ENCODE results near the gene PTPRN2. TPM values are rescaled to one million over a fixed set of nuclear protein-coding genes. Genes with fewer than 3 reads are reported as not detected.

PTPRN2 gene
- total RNA-seq, 1 donor from 2014 or later: 1.8 TPM

DNA sequence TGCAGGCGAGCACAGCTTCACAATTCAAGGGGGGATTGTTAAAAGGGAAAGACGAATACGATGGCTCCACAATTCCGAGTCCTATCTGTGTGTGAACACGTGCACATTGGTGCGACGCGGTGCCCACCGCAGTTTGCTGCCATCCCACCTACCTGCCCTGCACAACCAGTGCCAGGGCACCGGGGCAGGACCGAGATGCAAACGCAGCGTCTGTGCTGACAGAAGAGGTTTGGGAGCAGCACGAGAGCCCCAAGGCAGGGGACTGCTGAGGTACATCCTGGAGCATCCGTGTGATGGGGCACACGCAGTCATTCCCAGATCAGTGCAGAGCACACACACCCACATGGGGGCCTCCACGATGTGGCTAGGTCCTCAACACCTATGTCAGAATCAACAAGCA lies 1029.6 kb downstream of the PTPRN2 start:
- intact Hi-C loops (cut with micrococcal nuclease): no loop called here
- no peak overlapping the region for H3K4me3 Mint-ChIP-seq
- ATAC-seq (ENCODE audit: low read depth): no peak

DNA sequence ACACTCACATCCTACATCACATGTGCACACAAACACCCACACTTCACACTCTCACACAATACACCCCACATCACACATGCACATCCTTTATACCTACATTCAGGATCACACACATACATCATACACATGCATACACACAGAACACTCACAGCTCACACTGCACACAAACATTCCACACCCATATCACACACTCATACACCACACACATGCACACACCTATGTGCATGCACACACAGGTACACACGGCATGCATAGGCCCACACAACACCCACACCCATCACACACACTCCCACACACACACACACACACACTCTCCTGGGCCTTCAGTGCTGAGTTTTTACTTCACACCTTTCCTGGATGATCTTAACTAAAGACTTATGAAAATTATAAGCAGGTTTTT lies 1030.4 kb downstream of the PTPRN2 start:
- H3K27ac Mint-ChIP-seq: no peak overlapping the region
- no peak overlapping the region for H3K4me3 Mint-ChIP-seq
- POLR2A ChIA-PET: no interaction called here
- H3K36me3 Mint-ChIP-seq (ENCODE audit: low read depth): peaks cover 2% of the 10 kb centered on the region
- CTCF ChIA-PET: no interaction called here
- no peak for ATAC-seq (ENCODE audit: low read depth)
- intact Hi-C loops (cut with micrococcal nuclease): no loop called here
- H3K27me3 Mint-ChIP-seq: no peaks in the 10 kb centered on the region
- TF ChIP-seq, protein P1, sequence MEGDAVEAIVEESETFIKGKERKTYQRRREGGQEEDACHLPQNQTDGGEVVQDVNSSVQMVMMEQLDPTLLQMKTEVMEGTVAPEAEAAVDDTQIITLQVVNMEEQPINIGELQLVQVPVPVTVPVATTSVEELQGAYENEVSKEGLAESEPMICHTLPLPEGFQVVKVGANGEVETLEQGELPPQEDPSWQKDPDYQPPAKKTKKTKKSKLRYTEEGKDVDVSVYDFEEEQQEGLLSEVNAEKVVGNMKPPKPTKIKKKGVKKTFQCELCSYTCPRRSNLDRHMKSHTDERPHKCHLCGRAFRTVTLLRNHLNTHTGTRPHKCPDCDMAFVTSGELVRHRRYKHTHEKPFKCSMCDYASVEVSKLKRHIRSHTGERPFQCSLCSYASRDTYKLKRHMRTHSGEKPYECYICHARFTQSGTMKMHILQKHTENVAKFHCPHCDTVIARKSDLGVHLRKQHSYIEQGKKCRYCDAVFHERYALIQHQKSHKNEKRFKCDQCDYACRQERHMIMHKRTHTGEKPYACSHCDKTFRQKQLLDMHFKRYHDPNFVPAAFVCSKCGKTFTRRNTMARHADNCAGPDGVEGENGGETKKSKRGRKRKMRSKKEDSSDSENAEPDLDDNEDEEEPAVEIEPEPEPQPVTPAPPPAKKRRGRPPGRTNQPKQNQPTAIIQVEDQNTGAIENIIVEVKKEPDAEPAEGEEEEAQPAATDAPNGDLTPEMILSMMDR (IDR thresholded peaks at IDR 0.05): no peak
- no peaks in the 10 kb centered on the region for H3K4me1 Mint-ChIP-seq
- H3K9me3 Mint-ChIP-seq: no peaks in the 10 kb centered on the region
- DNase-seq: no peak

More for the DNA sequence above, 1029.6 kb downstream of the PTPRN2 start:
- no peaks in the 10 kb centered on the region for H3K4me1 Mint-ChIP-seq
- ChIA-PET CTCF (no interaction called here), POLR2A (no interaction called here)
- H3K36me3 Mint-ChIP-seq (ENCODE audit: low read depth): peaks cover 2% of the 10 kb centered on the region
- DNase-seq: no peak
- H3K9me3 Mint-ChIP-seq: no peaks in the 10 kb centered on the region
- TF ChIP-seq, protein P1 (IDR thresholded peaks at IDR 0.05): no peak
- H3K27me3 Mint-ChIP-seq: no peaks in the 10 kb centered on the region
- no peak overlapping the region for H3K27ac Mint-ChIP-seq

DNA sequence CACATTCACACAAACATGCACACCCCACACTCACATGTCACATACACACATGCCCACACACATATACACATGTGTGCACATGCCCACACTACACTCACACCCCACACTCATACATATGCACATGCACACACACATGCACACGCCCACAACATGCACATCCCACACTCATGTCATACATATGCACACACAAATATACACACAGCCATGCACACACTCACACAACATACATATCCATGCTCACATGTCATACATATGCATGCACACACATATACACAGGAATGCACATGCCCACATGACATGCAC lies 1031.0 kb downstream of the PTPRN2 start:
- ChIA-PET CTCF (no interaction called here), POLR2A (no interaction called here)
- Mint-ChIP-seq H3K9me3 (no peaks in the 10 kb centered on the region), H3K27ac (no peak overlapping the region), H3K4me1 (no peaks in the 10 kb centered on the region), H3K27me3 (no peaks in the 10 kb centered on the region), H3K36me3 (ENCODE audit: low read depth) (peaks cover 2% of the 10 kb centered on the region), H3K4me3 (no peak overlapping the region)
- DNase-seq: no peak
- intact Hi-C loops (cut with micrococcal nuclease): no loop called here
- ATAC-seq (ENCODE audit: low read depth): no peak
- TF ChIP-seq, protein P1 (IDR thresholded peaks at IDR 0.05): no peak

DNA sequence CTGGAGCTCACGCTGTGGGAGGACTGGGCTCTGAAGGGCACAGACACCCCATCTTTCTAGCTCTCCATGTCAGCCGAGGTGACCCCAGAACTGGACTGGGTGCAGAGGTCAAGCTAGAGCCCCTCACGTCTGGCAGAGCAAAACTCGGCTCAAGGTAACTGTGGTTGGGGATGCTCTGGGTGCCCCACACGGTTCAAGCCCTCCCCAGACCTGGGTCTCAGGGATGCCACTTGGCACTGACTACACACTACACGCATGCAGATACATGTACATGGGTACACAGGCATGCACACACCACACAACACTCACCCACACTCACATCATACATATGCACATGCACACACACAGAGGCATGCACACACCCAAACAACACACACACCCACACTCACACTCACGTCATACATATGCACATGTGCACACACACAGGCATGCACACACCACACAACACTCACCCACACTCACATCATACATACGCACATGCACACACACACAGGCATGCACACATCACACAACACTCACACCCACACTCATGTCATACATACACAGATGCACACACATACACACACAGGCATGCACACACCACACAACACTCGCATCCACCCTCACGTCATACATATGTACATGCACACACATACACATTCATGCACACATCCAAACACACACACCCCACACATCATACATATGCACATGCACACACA lies 1031.5 kb downstream of the PTPRN2 start:
- TF ChIP-seq, protein P1 (IDR thresholded peaks at IDR 0.05): no peak
- Mint-ChIP-seq H3K27ac (no peak overlapping the region), H3K9me3 (no peaks in the 10 kb centered on the region), H3K4me1 (no peaks in the 10 kb centered on the region), H3K27me3 (no peaks in the 10 kb centered on the region), H3K4me3 (no peak overlapping the region), H3K36me3 (ENCODE audit: low read depth) (peaks cover 2% of the 10 kb centered on the region)
- ChIA-PET CTCF (no interaction called here), POLR2A (no interaction called here)
- DNase-seq: no peak
- intact Hi-C loops (cut with micrococcal nuclease): no loop called here
- no peak for ATAC-seq (ENCODE audit: low read depth)

DNA sequence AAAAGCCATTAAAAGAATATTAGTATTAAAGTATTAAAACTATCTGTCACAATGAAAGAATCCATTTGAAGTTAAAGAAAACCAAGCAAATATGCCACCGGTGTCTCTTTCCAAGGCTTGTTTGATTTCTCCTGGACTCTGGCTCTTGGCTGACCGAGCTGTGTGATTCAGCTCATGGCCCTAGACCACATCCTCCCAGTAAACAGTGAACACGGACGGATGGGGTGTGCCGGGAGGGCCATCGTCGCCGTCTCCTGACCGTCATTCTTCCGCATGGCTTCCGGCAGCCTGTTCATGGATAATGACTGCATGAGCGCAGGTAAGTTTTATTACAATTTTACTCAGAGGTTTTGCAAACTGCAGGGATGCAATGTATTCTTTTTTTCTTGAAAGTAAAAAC lies 1032.3 kb downstream of the PTPRN2 start:
- DNase-seq (no peak), ATAC-seq (ENCODE audit: low read depth) (no peak)
- ChIA-PET POLR2A (no interaction called here), CTCF (no interaction called here)
- intact Hi-C loops (cut with micrococcal nuclease): no loop called here
- Mint-ChIP-seq H3K36me3 (ENCODE audit: low read depth) (peaks cover 2% of the 10 kb centered on the region), H3K4me3 (no peak overlapping the region), H3K27ac (no peak overlapping the region), H3K4me1 (no peaks in the 10 kb centered on the region), H3K27me3 (no peaks in the 10 kb centered on the region), H3K9me3 (no peaks in the 10 kb centered on the region)
- TF ChIP-seq, protein P1 (IDR thresholded peaks at IDR 0.05): no peak
